Measurements from ENCODE around the gene NT5C.

The NT5C gene

DNA sequence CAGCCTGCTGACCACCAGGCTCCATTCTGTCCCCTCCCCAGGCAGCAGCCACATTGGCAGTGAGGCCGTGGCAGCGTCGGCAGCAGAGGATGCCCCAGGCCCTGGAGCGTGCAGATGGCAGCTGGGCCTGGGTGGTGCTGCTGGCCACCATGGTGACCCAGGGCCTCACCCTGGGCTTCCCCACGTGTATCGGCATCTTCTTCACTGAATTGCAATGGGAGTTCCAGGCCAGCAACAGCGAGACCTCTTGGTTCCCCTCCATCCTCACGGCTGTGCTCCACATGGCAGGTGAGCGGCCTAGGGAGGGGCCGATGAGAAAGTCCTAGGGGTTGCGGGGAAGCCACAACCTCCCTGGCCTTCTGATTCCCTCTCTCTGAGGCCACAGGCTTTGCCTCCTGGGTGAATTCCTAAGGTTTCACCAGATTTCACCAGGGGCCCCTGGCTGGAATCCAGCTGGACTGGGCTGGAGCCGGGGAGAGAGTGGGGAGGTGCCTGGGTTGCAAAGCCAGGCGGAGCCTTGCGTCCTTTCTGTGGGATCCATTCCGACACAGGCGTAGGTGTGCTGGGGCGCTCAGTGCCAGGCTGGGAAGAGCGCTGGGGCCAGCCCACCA lies 37.9 kb downstream of the NT5C start:
- DNase-seq, result no peak

DNA sequence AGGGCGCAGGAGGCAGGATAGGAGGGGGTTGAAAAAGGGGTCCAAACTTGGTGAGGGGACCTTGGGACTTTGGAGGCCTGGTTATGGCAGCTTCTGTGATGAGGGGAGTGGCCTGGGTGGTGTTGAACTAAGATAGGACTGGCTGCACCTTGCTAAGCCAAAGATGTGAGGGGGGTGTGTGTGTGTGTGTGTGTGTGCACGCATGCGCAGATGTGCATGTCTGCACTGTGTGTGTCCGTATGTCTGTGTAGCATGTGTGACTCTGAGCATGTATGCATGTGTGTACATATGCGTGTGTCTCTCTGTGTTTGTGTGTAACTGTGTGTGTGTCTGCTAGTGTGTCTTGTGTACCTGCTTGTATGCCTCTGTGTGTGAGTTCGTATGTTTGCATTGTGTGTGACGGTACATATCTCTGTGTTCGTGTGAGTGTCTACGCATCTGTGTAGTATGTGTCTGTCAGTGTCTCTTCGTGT lies 39.7 kb downstream of the NT5C start:
- no peak for DNase-seq

DNA sequence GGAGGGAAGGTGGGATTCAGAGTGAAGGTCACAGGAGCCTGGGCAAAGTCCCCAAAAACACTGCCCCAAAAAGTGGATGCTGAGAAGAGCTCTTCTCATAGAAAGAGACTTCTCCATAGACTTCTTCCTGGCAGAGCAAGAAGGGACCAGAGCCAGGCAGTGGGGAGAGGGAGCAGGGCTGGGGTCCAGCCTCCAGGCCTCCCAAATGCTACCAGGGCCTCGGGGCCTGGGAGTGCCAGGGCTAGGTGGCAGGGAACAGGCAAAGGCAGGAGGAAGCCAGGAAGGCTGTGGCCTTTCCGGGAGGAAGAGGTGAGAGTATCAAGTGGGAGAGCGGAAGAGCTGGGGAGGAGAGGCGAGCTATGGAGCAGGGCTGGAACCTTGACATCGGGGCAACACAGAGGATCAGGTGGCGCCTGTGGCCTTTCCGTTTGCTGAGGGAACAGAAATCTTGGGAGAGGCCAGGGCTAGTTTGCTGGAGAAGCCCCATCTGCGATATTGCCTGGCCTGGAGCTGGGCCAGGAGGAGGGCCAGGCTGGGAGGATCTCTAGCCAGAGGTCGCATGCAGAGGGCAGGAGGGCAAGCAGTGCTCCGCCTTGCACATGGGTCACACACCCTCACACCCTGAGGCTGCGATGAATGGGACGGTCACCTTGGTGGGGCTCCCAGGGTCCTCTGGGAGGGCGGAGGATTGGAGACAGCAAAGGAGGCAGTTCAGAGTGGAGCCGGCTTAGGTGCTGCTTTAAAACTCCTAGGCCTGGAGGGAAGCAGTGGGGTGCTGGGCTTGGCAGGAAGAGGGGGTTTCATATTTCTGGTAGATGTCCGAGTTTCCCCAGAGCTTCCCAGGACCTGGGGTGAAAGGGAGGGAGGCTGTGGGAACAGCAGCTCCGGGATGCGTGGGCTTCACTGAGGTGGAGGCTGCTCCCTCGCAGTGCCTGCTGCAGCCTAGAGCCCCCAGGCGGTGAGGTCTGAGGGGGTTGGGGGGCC lies 40.4 kb downstream of the NT5C start:
- no peak for DNase-seq

DNA sequence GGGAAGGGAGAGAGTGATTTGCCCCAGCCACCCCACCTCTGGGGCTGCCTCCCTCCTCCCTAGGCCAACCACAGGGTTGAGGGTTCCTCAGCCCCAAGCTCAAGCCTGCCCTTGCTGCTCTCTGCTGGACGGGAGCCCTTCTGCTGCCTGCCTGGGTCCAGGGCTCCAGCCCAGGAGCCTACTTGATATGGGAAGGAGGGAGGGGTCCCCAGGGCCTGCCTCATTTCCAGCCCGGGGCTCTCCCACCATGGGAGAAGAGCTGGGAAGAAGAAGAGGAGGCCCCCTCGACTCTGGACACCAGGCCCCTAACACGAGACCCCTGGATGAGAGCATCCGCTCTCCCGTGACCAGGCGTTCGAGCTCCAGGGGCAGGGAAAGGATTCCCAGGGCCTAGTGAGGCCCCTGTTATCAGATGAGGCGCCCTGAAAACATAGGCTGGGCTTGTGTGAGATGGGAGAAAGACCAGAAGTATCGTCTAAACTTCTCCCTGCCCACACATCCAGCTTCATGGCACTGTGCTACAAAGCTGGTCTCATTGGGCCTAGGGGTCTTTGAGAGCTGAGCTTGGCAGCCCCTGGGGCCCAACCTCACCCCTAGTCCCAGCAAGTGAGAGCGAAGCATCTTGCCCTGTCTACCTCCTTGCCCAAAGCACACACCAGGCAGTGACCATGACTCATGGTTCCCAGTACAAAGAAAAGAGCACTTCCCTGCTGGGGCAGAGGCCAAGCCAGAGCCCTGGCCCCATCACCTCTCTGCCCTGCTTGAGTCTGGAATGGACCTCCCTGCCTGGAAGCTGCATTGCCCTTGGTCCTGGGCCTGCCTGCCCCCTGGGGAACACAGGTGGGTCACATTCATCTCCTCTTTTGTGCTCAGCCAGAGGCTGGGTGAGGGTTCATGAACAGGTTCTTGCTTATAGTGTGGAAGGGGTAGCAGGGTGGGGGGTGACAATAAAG lies 42.8 kb downstream of the NT5C start:
- no peak for DNase-seq

DNA sequence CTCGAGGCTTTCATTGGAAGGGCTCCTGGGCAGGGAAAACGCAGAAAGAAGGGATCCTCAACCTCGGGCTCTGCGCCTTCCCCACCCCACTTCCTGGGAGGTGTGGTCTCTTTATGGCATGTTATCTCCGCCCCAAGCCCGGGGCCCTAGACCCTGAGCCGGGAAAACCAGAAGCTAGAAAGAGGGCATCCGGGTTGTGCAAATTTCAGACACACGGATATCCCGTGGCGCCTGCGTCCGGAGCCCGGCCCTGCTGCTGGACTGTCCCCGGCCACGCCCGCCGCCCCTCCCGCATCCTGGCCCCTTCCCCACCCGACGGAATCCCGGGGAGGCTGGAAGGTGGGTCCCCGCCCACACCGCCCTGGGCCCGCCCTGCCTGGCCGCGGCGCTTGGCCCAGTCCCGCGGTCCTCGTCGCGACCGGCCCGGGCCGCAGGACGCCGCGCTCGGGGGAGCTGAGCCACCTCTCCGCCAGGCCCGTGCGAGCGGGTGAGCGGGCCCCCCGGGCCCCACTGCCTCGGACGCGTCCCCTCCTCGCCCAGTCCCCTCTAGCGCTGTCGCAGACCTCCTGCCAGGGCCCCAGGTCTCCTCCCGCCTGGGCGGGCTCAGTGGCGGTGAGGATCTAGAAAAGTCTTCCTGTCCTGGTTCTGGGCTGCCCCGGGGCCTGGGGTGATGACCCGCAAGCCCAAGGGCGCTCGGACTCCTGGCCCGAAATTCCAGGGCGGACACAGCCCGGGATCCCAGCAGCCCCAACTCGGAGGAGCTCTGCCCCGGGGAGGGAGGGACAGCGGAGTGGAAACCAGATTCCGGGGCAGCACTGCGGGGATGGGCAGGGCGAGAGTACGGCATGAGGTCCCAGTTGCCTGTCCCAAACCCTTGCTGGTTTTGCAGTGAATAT lies 43.7 kb downstream of the NT5C start, which contains the start of gene SLC16A5:
SLC16A5 (plus strand) TSS at position 397 of the 896 bp plus-strand sequence. CDS start 5,683 bp downstream, outside the sequence.
- peak in 11 of 58 donors; percentile 6 to 37 (median 19) for DNase-seq

DNA sequence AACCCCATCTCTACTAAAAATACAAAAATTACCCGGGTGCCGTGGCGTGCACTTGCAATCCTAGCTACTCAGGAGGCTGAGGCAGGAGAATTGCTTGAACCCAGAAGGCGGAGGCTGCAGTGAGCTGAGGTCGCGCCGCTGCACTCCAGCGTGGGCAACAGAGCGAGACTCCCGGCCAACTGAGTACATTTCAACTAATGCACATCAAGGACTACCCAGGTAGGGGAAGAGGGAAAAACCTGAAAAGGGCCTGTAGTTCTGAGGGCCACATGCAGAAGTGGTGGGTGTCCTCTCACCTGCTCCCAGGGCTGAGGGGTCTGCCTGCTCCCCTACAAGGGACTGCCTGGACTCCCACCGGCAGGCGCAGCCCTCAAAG lies 44.4 kb downstream of the NT5C start:
- DNase-seq, result no peak

DNA sequence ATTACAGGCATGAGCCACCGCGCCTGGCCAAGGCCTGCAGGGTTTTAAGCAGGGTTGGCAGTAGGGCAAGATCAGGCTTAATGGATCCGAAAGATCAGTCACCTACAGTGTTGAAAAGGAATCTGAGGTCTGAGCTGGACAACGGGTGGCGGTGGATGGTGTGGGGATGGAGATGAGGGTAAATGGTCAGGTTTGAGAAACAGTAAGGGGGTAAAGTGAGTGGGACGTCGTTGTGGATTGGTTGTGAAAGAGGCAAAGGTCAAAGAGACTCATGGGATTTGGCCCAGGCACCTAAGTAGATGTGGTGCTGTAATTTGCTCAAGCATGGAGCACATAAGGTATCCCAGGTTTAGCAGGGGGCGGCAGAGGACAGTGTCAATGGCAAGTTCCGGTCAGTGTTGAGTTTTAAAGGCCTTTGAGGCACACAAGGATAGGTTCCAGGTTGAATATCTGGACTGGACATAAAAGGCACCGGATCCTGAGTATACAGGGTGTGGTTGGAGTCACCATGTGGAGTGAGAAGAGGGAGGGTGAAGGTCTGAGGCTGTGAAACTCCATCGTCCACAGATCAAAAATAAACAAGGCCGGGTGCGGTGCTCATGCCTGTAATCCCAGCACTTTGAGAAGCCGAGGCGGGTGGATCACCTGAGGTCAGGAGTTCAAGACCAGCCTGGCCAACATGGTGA lies 44.9 kb downstream of the NT5C start:
- no peak for DNase-seq

DNA sequence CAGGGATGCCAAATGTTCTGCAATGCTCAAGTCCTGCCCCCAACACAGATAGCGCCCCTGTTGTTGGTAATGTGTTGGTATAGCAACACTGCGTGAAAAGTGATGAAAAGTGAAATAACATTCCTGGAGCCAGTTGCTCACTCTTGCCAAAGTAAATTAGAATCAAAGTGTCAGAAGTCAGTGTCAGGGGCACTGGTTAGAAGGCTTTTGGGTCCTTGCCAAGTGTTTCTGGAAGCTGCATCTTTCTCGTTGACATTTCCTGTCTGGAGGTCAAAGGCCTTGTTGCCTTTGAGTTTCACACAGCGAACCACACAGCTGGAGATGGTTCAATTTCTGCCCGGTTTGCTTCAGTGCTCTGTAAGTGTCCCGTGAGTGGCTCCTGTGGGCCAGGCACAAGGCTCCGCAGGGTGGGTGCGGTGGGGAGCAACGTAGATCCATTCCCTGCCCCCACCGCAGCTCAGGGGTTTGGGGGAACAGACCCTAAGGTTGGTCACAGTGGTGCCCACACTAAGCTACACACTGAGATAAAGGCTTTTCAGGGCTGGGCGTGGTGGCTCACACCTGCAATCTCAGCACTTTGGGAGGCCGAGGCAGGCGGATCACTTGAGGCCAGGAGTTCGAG lies 47.4 kb downstream of the NT5C start:
- DNase-seq, result no peak

DNA sequence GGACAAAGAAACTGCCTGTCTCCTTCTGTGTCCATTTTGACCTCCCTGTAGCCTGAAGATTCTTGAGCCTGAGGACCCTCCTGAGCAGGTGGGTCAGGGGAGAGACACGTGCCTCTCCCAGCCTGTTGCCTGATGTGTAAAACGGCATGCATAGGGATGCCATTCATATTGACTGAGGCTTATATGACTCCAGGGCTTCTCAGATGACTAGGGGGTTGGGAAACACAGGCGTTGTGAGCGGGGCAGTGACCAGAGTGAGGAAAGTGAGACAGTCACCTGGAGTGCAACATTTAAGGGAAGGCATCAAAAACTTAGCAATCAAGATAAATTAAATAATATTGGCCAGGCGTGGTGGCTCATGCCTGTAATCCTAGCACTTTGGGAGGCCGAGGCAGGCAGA lies 48.9 kb downstream of the NT5C start:
- no peak for DNase-seq

DNA sequence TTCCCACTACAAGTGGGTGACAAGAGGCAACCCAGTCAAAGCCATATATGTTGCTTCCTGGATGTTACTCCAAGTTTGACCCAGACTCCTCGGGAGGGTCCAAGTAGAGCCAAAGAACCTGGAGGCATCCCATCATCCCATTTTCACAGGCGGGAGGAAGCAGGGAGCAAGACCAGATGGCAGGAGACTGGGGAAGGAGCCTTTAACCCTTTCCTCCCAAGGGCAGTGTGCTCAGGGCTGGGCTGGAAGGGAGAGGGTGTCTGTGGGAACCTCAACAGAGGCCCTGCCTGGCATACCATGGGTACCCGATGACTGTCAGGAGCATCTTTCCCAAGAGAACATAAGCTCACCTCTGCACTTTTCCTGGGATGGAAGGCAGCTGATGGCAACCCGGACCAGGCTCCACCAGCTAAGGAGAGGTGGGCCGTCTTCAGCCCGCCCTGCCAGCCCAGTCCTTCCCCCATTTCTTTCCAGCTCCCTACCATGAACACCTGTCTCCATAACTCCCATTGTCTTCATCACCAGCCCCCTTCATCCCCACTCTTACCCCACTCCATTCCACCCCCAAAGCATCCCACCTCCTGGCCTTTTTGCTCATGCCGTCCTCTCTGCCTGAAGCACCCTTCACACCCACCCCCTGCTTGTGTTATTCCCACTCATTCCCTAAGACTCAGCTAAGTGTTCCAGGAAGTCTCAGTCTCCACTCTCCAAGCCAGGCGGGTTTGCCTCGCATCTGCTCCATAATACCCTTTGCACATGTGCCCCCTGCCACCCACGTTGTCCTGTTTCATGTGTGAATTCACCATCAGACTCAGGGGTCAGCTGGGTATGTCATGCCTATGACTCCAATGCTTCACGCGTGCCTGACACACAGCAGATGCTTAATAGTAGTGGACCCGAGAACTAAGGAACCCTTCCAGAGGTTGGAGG lies 49.7 kb downstream of the NT5C start:
- no peak for DNase-seq

All from anterior cingulate cortex (tissue), 58 donors.